Stimulated activated CD4-positive, alpha-beta T cell treated with anti-CD3 and anti-CD28 coated beads, Interleukin-2, amount 100 ng/mL, for 48 hours (primary cell): ENCODE results near the gene CTNNAL1.
"Not testable (repeated sequence)": the region's sequence is repeated elsewhere in the genome, so short reads cannot be mapped to it uniquely, and the experiment has no call there.

Experiments
- DNase-seq, 2 donors: peaks; one replicate each; pipeline ENCODE4 v3.0.0-alpha.2; 2020

Gene CTNNAL1

DNA sequence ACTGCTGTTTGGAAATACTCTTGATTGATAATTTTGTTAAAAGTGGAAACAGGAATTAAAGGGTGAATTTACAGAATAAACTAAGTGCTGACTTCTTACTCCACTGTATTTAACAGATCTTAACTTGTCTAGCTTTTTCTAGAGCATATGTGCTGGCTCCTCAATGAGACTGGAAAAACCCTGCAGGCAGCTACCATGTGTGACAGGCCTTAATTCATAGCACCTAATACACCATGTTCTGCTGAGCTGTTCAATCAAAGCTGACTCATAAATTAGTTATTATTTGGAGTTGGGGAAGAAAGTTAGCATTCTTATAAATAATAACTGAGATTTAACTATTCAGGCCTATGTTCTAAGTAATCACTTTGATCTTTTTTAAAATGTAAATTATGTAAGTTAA lies 29.4 kb downstream of the CTNNAL1 start:
- no peak for DNase-seq

DNA sequence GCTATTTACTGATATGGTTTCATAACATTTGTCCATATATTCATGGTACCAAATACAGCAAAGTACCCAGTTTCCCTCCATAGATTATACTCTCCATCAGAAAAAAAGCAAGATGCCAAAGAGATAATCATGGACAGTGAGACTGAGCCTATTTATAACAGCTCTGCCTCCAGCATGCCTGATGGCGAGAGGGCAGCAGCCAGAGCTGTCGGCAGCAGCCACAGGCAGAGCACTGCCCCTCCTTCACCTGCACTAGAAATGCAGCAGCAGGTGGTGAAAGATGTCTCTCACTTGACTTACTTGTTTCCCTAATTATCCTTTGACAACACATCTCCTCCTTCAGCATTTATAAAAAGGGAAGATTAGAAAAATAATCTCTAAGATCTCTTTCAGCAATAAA lies 32.4 kb downstream of the CTNNAL1 start:
- no peak for DNase-seq

DNA sequence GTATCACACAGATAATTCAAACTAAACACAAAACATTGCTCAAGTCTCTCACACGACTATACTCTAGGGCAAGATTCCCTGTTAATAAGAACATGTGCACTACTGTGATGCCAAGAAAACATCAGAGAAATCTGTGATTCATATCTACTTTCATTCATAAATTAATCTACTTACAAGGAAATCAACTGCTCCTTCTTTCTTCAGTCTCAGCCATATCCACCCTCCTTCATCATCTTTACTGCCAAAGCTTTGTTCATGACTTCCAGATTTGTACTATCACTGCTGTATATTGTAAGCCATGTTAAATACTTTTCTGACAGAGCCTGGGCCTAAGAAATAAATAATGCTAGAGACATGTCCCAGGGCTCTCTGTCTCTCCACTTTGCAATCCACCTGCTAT lies 35.1 kb downstream of the CTNNAL1 start:
- DNase-seq: no peak

DNA sequence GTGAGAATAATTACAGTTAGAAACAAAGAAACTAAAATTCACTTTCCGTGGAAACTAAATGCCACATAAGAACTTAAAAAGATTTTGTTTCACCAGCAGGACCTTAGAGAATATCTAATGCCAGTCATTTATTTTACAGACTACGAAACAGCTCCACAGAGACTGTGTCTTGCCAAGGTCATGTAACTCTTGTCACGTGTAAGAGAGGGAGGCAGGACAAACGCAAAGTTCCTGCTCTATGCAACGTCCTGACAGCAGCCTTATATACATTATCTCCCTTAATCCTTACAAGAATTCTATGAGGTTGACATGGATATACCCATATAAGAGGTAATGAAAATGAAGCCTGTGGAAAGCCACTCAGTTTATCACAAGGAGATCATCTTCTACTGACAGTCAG lies 39.4 kb downstream of the CTNNAL1 start:
- DNase-seq: no peak

DNA sequence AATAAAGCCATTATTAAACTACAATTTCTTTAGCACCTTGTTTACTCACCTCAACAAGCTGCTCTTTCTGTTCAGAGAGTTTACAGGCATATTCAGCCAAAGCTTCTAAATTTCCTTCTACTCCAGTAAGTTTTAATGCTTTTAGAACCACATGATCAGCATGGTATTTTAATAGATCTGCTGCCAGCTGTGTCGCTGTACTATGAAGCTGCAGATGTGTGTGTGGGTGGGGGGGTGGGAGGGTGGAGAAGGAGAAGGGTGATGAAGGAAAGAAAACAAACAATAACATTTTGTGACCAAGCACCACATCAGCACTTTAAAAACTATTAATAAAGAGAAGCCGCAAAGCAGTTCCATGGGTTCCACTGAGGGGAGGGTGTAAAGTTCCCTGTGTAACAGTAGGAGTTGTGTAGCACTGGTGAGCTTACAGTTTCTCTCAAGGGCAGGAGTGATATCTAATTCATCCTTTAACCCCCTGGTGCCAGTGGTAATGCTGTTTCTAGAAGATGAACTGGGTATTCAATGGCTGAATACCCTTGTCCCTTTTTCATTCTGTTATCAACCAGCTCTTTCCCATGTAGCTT lies 40.6 kb downstream of the CTNNAL1 start:
- DNase-seq: no peak

DNA sequence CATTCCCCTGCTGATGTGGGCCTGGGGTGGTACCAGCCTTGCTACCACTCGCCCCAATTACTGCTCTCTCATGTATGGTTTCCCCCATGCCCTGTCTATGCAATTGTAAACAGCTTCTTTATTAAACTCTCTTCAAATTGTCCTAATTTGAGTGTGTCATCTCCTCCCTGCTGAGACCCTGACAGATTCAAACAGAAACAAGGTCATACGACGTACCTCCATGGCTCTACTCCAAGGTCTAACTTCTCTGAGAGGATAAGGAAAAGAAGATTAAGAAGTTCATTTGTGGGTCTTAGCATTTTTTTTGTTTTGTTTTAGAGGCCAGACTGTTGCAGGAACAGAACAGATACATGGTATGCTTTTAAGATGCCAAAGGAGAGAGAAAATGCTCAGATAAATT lies 41.1 kb downstream of the CTNNAL1 start:
- DNase-seq: no peak

DNA sequence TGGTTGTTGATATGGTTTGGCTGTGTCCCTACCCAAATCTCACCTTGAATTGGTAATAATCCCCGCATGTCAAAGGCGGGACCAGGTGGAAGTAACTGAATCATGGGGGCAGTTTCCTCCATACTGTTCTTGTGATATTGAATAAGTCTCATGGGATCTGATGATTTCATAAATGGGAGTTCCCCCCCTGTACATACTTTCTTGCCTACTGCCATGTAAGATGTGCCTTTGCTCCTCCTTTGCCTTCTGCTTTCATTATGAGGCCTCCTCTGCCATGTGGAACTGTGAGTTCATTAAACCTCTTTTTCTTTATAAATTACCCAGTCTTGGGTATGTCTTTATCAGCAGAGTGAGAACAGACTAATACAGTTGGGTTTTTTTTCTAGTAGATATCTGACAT lies 41.9 kb downstream of the CTNNAL1 start:
- DNase-seq: not testable (repeated sequence)

DNA sequence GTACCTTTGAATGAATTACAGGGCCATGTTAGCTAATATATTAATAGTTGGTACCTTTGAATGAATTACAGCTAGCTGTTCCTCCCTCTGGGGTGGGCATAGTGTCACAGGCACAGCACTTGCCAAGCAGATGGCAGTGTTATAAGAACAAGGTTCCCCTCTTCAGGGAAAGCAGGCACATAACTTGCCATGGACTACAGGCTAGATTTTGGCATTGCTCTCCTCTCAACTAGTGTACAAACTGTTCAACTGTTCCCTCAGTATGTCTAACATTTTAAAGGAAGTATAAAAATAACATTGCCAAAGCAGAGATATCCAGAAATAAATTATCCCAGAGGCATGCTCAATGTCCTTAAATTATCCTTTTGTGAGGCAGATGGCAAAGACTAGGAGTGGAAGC lies 45.4 kb downstream of the CTNNAL1 start:
- no peak for DNase-seq

DNA sequence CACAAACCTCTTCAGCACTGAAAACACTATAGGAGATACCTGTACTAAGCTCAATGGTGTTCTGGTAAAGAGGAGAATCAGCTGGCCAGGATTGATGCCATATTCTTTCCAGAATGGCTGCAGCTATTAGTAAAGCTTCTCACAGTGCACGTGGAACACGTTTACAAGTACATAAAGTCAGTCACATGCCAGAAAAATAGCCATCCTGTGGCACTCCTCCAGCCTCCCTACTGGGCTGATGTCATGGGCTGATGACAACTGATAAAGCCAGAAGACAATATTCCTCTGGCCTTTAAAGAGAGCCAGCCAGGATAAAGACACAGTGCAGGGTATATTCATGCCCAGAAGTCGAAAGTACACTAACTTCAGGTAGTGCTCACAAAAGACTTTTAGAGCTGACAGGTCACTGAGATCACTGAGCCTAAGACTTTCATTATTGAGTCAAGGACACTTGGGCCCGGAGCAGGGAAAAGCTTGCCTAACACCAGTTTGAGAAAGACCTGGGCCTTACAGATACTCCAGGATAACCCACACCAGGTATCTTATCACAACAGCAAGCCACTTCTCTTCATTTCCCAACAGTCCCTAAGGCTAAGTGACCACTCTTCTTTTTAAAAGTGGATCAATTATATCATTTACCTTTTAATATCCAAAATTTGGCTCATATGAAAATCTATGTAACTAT lies 49.7 kb downstream of the CTNNAL1 start:
- no peak for DNase-seq

DNA sequence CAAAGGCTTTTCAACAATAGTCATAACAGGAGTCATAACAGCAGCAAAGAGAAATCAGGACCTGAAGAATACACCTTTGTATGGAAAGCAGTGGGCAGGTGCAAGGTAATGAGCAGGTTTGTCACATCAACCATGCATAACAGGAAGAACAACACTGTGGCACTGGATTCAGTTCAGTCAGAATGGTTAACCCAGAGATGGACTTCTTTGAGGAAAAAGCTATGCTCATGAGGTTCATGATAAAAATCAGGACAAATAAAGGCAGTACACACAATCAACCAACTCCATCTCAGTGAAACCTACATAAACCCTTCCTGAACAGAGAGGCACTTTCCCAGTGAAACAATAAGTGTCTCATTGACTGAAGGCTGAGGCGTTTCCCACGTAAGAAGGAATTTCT lies 52.1 kb downstream of the CTNNAL1 start:
- no peak for DNase-seq

DNA sequence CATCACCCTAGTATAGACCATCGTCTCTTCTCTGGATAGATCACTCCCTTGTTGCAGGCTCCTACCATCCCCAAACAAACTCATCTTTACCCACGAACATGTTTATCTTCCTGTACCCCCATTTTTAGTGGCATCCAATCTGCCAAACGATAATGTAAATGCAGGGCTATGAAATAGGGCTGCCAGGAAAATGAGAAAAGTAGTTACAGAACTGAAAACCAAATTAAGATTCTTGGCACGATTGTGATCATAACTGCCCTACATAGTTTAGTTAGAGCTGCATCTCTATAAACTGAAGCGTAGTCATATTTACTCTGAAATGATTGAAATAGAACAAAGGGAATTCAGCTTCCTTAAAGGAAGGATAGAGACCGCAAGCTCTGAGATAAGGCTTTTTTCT lies 53.0 kb downstream of the CTNNAL1 start:
- no peak for DNase-seq

DNA sequence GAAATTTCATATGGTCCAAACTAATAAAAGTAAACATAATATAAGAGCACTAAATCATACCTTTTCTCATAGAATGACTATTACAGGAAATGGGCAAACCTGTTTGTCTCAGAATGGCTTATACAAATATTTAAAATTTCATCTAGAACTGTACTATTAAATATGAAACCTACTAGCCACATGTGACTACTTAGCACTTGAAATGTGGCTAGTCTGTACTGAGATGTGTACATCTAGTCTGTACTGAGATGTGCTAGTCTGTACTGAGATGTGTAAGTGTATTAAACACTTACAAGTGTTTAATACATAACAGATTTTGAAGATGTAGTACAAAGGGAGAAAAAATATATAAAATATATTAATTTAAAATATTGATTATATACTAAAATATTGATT lies 56.7 kb downstream of the CTNNAL1 start:
- no peak for DNase-seq

DNA sequence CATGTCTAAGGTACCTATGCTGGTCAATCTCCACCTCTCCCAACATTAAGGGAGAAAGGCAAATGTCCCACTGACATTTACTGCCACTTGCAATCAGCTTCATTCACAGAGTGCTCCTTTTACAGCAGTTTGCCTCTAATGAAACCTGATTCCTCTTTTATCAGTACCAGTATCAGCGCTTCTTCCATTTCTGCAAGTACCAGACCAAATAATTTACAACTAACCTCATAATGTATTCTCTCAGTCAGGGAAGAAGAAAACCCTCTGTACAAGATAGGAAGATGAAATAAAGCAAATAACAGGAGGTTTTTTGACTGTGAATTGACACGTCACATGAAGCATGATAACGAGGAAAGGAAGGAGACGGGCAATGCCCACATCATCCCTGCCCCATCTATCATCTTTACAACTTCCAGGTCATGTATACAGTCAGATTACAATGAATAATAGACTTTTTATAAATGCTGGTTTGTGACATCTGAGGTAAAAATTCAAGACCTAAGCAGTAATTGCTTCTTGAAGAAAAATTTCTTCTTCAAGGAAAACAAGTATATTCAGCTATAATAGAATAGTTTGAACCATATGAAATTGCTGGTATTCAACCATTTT lies 57.2 kb downstream of the CTNNAL1 start:
- DNase-seq: no peak

DNA sequence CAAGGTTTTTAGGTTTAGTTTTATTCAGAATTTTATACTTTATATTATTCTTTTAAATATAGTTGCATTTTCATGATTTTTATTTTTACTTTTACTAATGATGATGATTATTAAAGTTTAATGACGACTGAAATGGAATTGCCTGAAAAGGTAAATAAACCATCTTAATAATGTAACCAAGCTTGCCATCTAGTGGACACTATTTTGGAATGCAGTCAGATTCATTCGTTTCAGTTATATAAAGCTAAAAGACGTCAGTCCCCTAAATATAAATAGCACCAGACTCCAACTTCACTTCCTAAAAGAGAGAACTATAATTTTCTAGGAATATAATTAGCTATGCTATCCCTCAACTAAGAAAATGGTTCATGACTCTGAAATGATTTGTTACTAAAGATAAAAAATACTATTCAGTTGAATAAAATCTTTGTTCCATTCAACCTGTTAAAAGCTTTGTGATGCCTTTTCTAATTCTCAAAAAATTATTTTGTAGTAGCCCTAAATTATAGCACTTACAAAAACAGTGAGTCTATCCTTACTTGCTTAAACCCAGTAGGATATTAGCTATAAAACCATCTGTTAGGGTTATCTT lies 59.2 kb downstream of the CTNNAL1 start:
- no peak for DNase-seq

DNA sequence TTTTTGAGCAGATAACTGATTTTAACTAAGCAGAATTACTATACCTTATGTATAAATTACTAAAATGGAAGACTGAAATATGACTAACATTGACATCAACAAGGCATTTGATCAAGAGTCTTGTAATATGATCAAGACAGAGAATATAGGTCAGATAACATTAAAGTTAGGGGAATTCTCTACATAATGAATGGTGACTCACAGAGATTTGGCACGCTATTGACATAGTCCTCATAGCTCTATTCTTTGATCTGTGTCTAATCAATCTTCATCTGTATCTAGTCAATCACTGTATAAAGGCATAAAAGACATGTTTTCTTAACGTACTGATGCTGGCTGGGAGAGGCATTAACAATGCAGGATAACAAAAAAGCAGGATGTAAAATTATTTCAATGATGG lies 61.7 kb downstream of the CTNNAL1 start:
- DNase-seq: no peak

DNA sequence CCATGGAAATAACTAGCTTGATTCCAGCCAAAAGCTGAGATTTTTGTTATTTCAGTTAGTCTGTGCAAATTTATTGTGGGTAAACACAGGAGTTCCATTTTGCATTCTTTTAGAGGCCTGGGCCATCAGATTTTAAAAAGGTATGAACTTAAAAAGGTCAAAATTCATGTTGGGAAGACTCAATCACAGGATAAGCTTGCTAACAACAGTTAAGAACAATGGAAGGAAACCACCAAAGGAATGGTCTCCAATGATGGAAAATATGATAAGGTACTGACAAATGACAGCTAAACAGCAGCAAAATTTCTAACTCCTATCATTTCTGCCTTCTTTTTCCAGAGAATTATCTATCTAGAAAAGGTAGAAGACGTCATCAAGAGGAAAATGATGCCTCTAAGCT lies 63.1 kb downstream of the CTNNAL1 start:
- DNase-seq: no peak

DNA sequence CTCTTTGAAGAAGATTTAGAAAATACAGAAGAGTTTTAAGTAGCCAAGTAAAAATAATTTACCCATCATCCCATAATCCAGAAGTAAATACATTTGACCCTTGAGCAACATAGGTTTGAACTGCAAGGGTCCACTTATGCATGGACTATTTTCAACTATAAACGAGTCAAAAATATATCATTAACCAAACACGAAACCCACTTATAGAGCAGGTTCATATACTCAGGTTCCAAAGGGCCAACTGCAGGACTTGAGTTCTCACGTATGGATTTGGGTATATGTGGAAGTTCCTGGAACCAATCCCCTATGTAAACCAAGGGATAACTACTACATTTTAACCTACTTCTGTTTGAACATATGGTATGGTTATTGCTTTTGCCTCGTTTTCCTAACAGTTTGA lies 73.3 kb downstream of the CTNNAL1 start:
- DNase-seq: no peak

DNA sequence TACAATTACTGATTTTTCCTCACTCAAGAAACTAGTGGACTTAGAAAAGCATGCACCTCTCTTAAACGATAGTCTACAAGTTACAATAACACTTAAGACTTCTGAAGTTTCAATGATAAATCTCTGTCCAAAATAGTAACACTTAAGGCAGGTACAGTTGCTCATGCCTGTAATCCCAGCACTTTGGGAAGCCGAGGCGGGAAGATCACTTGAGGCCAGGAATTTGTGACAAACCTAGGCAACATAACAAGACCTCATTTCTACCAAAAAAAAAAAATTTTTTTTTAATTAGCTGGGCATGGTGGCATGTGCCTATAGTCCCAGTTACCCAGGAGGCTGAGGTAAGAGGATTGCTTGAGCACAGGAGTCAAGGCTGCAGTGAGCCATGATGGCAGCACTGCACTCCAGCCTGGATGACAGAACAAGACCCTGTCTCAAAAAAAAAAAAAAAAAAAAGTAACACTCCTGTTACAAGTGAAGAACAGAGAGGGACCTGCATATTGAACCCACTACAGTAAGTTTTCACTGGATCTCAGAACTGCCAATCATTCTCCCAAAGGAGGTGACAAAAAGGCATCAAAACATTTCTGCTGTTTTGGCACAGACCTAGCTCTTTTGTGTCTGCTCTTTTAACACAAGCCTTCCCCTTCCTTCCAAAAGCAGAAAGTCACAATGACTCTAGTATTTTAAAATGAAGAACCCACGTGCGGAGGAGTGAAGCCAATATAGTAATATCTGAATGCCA lies 75.6 kb downstream of the CTNNAL1 start:
- DNase-seq: no peak

DNA sequence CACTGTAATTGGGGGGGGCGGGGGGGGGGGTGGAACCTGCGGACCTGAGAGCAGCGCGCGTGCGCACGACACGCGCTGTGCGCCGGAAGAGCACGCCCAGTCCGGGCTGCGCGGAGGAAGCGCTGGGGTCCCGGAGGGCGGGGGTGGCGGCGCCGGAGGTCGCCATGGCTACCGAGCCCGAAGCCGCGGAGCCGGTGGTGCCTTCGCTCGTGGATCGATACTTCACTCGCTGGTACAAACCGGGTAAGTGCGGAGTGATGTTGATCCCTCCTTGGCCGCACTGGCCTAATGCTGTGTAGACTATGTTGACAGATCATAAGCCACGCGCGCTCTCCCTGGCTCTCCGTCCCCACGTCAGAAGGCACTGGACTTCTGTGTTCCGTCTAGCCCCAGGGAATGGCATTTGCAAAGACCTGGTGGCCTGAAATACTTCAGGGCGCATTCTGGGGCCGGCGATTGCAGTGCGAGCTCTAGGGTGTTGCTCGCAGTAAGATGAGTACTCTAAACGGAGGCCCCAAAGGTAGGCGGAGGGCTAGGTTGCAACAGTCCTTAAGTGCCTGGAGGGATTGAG lies 78.9 kb downstream of the CTNNAL1 start, which contains the start of gene ABITRAM:
Gene ABITRAM, plus strand, starts transcription at position 78 of the 571 bp plus-strand sequence. Its CDS starts 87 bp downstream, at position 165.
- DNase-seq: peak; percentile 54 to 66

DNA sequence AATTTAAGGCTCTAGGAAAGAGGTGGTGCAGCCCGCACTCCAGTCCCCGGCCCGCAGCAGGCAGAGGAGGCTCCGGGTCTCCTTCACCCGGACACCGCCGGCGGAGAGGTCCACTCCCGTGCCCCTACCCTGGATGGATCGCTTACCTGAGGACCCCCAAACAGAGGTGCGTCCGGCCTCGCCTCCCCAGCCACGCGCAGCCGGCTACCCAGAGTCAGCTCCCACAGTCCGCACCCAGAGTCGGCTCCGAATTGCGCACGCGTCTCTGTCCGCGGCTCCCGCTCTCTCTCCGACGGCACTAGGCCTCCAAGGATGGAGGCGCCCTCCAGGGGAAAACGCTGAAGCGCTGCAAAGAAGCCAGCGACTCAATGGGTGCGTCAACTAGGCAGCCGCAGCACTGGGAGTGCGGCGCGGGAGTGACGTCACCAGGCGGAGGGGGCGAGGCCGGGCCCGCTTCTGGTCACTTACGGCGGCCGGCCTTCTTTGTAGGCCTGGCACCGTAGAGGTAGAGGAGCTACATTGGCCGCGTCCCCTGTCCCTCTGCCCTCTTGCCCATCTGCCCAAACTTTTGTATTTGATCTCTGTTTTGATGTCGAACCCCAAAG lies 79.5 kb downstream of the CTNNAL1 start, which contains the start of gene ELP1:
Gene ELP1, minus strand, starts transcription at position 407 of the 605 bp plus-strand sequence. CDS start 2,978 bp downstream, outside the sequence.
- DNase-seq: peak; percentile 86 to 90

DNA sequence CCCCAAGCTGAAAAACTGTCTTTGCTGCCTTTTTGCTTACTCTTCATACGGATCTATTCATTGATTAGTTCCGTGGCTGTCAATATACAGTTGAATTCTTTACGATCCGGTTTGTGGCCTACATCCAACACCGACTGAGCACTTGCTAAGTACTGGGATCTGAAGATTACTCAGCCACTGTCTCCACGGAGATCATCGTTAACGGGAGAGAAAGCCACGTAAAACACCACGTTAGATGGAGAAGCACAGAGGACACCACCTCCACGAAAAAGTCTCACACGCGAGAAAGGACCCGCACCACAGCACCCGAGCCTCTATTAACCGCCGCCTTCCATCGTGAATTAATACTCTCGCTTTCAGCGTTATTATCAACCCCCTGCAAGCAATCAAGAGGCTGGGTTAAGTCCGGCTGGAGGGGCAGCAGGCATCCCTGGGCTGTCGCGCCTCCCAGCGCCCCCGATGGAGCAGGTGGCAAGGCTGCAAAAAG lies 80.0 kb downstream of the CTNNAL1 start:
- peak in 1 of 2 donors; percentile 17 for DNase-seq

DNA sequence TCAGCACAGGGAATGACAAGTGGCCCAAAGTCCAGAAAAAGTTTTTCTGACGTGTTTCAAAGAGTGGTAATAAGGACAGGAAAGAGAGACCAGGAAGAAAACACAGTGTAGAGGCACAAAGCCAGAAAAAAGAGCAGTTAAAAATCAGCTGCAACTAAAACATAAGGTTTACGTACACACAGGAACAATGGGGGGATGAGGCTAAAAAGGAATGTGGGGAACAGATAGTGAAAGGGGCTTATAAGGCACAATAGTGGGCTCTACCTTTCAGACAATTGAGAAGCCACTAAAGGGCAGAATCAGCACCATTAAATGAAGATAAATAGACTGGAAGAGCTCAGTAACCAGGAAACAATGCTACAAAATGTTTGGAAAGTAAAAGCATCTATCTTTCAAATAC lies 84.9 kb downstream of the CTNNAL1 start:
- no peak for DNase-seq
